Nephron progenitor cell (in vitro differentiated cells): ENCODE measurements around the gene SLC25A41.

ENCODE experiments used
- DNase-seq: peaks from one replicate; pipeline ENCODE4 v3.0.0; 2021
- H3K27ac Mint-ChIP-seq: 2 replicates; pipeline ENCODE4 v1.8.0; 2021; ENCODE audit warnings: mild to moderate bottlenecking, moderate library complexity, mixed read lengths
- H3K27me3 Mint-ChIP-seq: 2 replicates; pipeline ENCODE4 v1.8.0; 2021; ENCODE audit warnings: mild to moderate bottlenecking, low read depth, mixed read lengths; ENCODE audit not compliant: poor library complexity
- H3K36me3 Mint-ChIP-seq: 2 replicates; pipeline ENCODE4 v1.8.0; 2021; ENCODE audit warnings: low read depth, mixed read lengths
- H3K4me1 Mint-ChIP-seq: 2 replicates; pipeline ENCODE4 v1.8.0; 2021; ENCODE audit warnings: mixed read lengths
- H3K4me3 Mint-ChIP-seq: 2 replicates; pipeline ENCODE4 v1.8.0; 2021; ENCODE audit warnings: mild to moderate bottlenecking, moderate library complexity, mixed read lengths
- H3K9me3 Mint-ChIP-seq: 2 replicates; pipeline ENCODE4 v1.8.0; 2021; ENCODE audit warnings: mild to moderate bottlenecking, moderate library complexity, mixed read lengths
- CTCF ChIP-seq: fragments of 200-600 bp; sonication (generic); IDR thresholded peaks from 2 replicates; pipeline ENCODE4 v1.5.0; 2021; ENCODE audit warnings: antibody characterized with exemption

SLC25A41 gene

GRCh38 chr19:6433663-6434062 lies at the start of gene SLC25A41:
Gene SLC25A41, minus strand, starts transcription at chr19:6433763. Its CDS starts 70 bp downstream, at chr19:6433693.
- Mint-ChIP-seq H3K27me3 (peaks cover 46% of the 10 kb centered on the region), H3K36me3 (no peaks in the 10 kb centered on the region), H3K9me3 (no peaks in the 10 kb centered on the region), H3K27ac (no peak within 1 kb of the TSS), H3K4me1 (no peaks in the 10 kb centered on the region), H3K4me3 (no peak within 1 kb of the TSS)
- no peak for TF ChIP-seq CTCF
- DNase-seq: no peak

GRCh38 chr19:6483235-6483634 lies 49.7 kb upstream of the SLC25A41 start:
- H3K27me3 Mint-ChIP-seq: peaks cover 48% of the 10 kb centered on the region
- peaks cover 14% of the 10 kb centered on the region for H3K4me1 Mint-ChIP-seq
- no peaks in the 10 kb centered on the region for H3K36me3 Mint-ChIP-seq
- no peak for TF ChIP-seq CTCF
- DNase-seq: no peak
- no peaks in the 10 kb centered on the region for H3K9me3 Mint-ChIP-seq
- no peak overlapping the region for H3K27ac Mint-ChIP-seq
- H3K4me3 Mint-ChIP-seq: no peak overlapping the region

GRCh38 chr19:6482343-6482686 lies 48.8 kb upstream of the SLC25A41 start:
- Mint-ChIP-seq H3K4me3 (no peak overlapping the region), H3K4me1 (peaks cover 14% of the 10 kb centered on the region), H3K36me3 (no peaks in the 10 kb centered on the region), H3K27me3 (peaks cover 42% of the 10 kb centered on the region), H3K9me3 (no peaks in the 10 kb centered on the region), H3K27ac (no peak overlapping the region)
- DNase-seq: no peak
- TF ChIP-seq CTCF: no peak

- Mint-ChIP-seq H3K27ac (no peak within 1 kb of the TSS), H3K4me1 (peaks cover 14% of the 10 kb centered on the region), H3K36me3 (no peaks in the 10 kb centered on the region), H3K9me3 (no peaks in the 10 kb centered on the region), H3K27me3 (peaks cover 43% of the 10 kb centered on the region), H3K4me3 (no peak within 1 kb of the TSS)
- DNase-seq: peak; percentile 55
- TF ChIP-seq CTCF: peak; percentile 52
These were observed 48.2 kb upstream of the SLC25A41 start, which contains the start of gene DENND1C for GRCh38 chr19:6481541-6482342. Gene DENND1C, minus strand, starts transcription at chr19:6481787. Its CDS starts 92 bp downstream, at chr19:6481695.

GRCh38 chr19:6480848-6481415 lies 47.4 kb upstream of the SLC25A41 start:
- no peak overlapping the region for H3K4me3 Mint-ChIP-seq
- no peak for DNase-seq
- no peak for TF ChIP-seq CTCF
- peaks cover 48% of the 10 kb centered on the region for H3K27me3 Mint-ChIP-seq
- no peaks in the 10 kb centered on the region for H3K9me3 Mint-ChIP-seq
- no peak overlapping the region for H3K27ac Mint-ChIP-seq
- H3K4me1 Mint-ChIP-seq: peaks cover 14% of the 10 kb centered on the region
- no peaks in the 10 kb centered on the region for H3K36me3 Mint-ChIP-seq
